ENCODE results near the gene ECE2. TPM values are rescaled to one million over a fixed set of nuclear protein-coding genes. Genes with fewer than 3 reads are reported as not detected.

The ECE2 gene
- total and polyA plus RNA-seq, 10 donors, result not detected

DNA sequence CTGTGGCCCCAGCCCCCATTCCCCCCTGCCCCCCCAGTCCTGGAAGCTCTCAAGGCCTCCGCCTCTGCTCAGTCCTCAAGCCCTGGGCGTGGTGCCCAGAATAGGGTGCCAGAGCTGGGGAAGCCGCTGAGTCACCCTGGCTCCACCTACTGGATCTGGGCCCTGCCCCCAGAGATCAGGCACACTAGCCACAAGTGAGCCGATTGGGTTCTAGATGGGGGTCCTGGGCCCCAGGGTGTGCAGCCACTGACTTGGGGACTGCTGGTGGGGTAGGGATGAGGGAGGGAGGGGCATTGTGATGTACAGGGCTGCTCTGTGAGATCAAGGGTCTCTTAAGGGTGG lies 44.3 kb downstream of the ECE2 start:
- Histone ChIP-seq H3K4me3 (peak overlapping the region in 3 of 8 donors; percentile 17 to 53 (median 24)), H3K27me3 (replicated peaks in 1 of 7) (no peaks in the 10 kb centered on the region), H3K4me1 (peaks cover 20 to 77% (median 63%) of the 10 kb centered on the region in 6 donors), H3K27ac (peak overlapping the region in 7 of 8 donors; percentile 63 to 97 (median 84)), H3K9me3 (no peaks in the 10 kb centered on the region), H3K36me3 (peaks cover 5 to 94% (median 73%) of the 10 kb centered on the region in 6 donors)
- WGBS, 5 donors, result 16 to 30% (median 22%) methylated on average over 2 to 4 of the region's 4 CpGs
- TF ChIP-seq POLR2AphosphoS5 (IDR thresholded peaks at IDR 0.05) (peak; percentile 62 to 70 (median 70)), POLR2A (IDR thresholded peaks at IDR 0.05) (no peak)
- TF ChIP-seq, protein P1, sequence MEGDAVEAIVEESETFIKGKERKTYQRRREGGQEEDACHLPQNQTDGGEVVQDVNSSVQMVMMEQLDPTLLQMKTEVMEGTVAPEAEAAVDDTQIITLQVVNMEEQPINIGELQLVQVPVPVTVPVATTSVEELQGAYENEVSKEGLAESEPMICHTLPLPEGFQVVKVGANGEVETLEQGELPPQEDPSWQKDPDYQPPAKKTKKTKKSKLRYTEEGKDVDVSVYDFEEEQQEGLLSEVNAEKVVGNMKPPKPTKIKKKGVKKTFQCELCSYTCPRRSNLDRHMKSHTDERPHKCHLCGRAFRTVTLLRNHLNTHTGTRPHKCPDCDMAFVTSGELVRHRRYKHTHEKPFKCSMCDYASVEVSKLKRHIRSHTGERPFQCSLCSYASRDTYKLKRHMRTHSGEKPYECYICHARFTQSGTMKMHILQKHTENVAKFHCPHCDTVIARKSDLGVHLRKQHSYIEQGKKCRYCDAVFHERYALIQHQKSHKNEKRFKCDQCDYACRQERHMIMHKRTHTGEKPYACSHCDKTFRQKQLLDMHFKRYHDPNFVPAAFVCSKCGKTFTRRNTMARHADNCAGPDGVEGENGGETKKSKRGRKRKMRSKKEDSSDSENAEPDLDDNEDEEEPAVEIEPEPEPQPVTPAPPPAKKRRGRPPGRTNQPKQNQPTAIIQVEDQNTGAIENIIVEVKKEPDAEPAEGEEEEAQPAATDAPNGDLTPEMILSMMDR (IDR thresholded peaks at IDR 0.05 in 8 of 11, conservative IDR thresholded peaks at IDR 0.05 in 3 of 11), result no peak
- peak; percentile 93 for DNase-seq
- intact Hi-C loops (cut with DNase I; ENCODE audit: low total_unique reads), result no loop called here

DNA sequence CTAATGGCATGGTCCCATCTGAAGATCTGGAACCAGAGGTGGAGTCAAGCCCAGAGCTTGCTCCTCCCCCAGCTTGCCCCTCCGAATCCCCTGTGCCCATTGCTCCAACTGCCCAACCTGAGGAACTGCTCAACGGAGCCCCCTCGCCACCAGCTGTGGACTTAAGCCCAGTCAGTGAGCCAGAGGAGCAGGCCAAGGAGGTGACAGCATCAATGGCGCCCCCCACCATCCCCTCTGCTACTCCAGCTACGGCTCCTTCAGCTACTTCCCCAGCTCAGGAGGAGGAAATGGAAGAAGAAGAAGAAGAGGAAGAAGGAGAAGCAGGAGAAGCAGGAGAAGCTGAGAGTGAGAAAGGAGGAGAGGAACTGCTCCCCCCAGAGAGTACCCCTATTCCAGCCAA lies 45.8 kb downstream of the ECE2 start:
- peak overlapping the region in 3 of 8 donors; percentile 55 to 97 (median 89) for H3K27ac ChIP-seq
- H3K36me3 ChIP-seq, result peaks cover 5 to 100% (median 89%) of the 10 kb centered on the region in 6 donors
- H3K27me3 ChIP-seq (replicated peaks in 1 of 7), result no peaks in the 10 kb centered on the region
- no peak overlapping the region for H3K4me3 ChIP-seq
- WGBS, 5 donors, result 76 to 93% (median 82%) methylated on average over 5 of the region's 5 CpGs
- peaks cover 12 to 61% (median 47%) of the 10 kb centered on the region in 6 donors for H3K4me1 ChIP-seq
- H3K9me3 ChIP-seq, result no peaks in the 10 kb centered on the region
- TF ChIP-seq POLR2AphosphoS5 (IDR thresholded peaks at IDR 0.05), result peak in 1 of 3 donors; percentile 57
- TF ChIP-seq, protein P1 (IDR thresholded peaks at IDR 0.05 in 8 of 11, conservative IDR thresholded peaks at IDR 0.05 in 3 of 11), result no peak
- DNase-seq, result no peak
- intact Hi-C loops (cut with DNase I; ENCODE audit: low total_unique reads), result no loop called here

DNA sequence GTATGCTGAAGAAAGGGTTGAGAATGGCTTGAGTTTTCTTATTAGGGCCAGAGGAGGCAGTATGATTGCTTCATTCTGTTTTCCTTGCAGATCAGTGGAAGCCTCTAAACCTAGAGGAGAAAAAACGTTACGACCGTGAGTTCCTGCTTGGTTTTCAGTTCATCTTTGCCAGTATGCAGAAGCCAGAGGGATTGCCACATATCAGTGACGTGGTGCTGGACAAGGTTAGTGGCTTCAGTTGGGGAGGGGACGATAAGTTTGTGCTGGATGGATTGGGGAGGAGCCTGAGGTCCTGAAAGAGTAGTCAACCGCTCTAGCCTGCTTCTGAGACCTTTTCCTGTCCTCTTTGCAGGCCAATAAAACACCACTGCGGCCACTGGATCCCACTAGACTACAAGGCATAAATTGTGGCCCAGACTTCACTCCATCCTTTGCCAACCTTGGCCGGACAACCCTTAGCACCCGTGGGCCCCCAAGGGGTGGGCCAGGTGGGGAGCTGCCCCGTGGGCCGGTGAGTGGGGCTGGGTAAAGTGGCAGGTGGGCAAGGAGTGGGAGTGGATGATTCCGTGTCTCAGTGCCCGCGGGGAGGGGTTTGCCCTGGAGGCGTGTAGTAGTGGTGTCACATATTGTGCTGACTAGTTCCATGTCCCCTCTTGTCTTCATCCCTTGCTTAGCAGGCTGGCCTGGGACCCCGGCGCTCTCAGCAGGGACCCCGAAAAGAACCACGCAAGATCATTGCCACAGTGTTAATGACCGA lies 47.1 kb downstream of the ECE2 start:
- peaks cover under 1 to 49% (median 35%) of the 10 kb centered on the region in 6 donors for H3K4me1 ChIP-seq
- TF ChIP-seq, protein P1 (IDR thresholded peaks at IDR 0.05 in 8 of 11, conservative IDR thresholded peaks at IDR 0.05 in 3 of 11), result no peak
- peak in 2 of 3 donors; percentile 34 to 60 for TF ChIP-seq POLR2AphosphoS5 (IDR thresholded peaks at IDR 0.05)
- intact Hi-C loops (cut with DNase I; ENCODE audit: low total_unique reads), result no loop called here
- DNase-seq, result no peak
- no peak overlapping the region for H3K4me3 ChIP-seq
- H3K27ac ChIP-seq, result peak overlapping the region in 5 of 8 donors; percentile 11 to 97 (median 55)
- 78 to 92% (median 87%) methylated on average over 18 to 20 of the region's 20 CpGs for WGBS, 5 donors
- peaks cover 5 to 100% (median 90%) of the 10 kb centered on the region in 6 donors for H3K36me3 ChIP-seq
- H3K9me3 ChIP-seq, result no peaks in the 10 kb centered on the region
- H3K27me3 ChIP-seq (replicated peaks in 1 of 7), result no peaks in the 10 kb centered on the region

DNA sequence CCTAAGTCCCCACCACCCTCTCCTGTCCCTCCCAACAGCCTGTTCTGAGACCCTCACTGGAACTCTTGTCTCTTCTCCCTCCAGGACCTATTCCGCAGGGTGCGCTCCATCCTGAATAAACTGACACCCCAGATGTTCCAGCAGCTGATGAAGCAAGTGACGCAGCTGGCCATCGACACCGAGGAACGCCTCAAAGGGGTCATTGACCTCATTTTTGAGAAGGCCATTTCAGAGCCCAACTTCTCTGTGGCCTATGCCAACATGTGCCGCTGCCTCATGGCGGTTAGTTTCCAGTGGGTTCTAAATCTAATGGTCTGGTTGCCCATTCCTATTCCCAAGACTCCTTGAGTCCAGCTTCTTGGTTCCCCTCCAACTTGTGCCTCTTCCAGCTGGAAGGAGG lies 47.9 kb downstream of the ECE2 start:
- intact Hi-C loops (cut with DNase I; ENCODE audit: low total_unique reads), result no loop called here
- H3K4me3 ChIP-seq, result no peak overlapping the region
- no peaks in the 10 kb centered on the region for H3K27me3 ChIP-seq (replicated peaks in 1 of 7)
- H3K9me3 ChIP-seq, result no peaks in the 10 kb centered on the region
- H3K36me3 ChIP-seq, result peaks cover 5 to 100% (median 91%) of the 10 kb centered on the region in 6 donors
- H3K4me1 ChIP-seq, result peaks cover 0 to 41% (median 27%) of the 10 kb centered on the region in 6 donors
- 89 to 94% (median 93%) methylated on average over 8 of the region's 8 CpGs for WGBS, 5 donors
- TF ChIP-seq, protein P1 (IDR thresholded peaks at IDR 0.05 in 8 of 11, conservative IDR thresholded peaks at IDR 0.05 in 3 of 11), result no peak
- TF ChIP-seq POLR2AphosphoS5 (IDR thresholded peaks at IDR 0.05), result no peak
- no peak overlapping the region for H3K27ac ChIP-seq
- no peak for DNase-seq
